ENCODE measurements around the gene MAP3K20.

GRCh38 chr2:173138962-173139361, 63.3 kb downstream of the MAP3K20 start:
- TF ChIP-seq CTCF (IDR thresholded peaks at IDR 0.05; ENCODE audit: borderline replicate concordance, extremely low read depth, low read length, poor library complexity, severe bottlenecking) (no peak), EZH2 (IDR thresholded peaks at IDR 0.05; ENCODE audit: borderline replicate concordance, low read depth, low read length, severe bottlenecking) (no peak)

All from DND-41 (cell line).